Neural cell (in vitro differentiated cells): ENCODE data around the gene YWHAQ. TPM values are rescaled to one million over a fixed set of nuclear protein-coding genes. Genes with fewer than 3 reads are reported as not detected.

ENCODE experiments used
- H2AFZ ChIP-seq: fragments of 200-600, 300-800 bp; sonication (generic), shearing (Covaris generic); 2 replicates; pipeline ENCODE4 v1.6.0; 2014; ENCODE audit warnings: low read depth, mild to moderate bottlenecking, antibody characterized with exemption, low read length, moderate library complexity
- H3F3A ChIP-seq: fragments of 200-600 bp; shearing (Covaris generic); 2 replicates; pipeline ENCODE4 v1.6.1; 2016; ENCODE audit warnings: mild to moderate bottlenecking, moderate library complexity, mixed read lengths, antibody characterized with exemption, low read length; ENCODE audit not compliant: insufficient read depth, poor library complexity, severe bottlenecking
- H3K27ac ChIP-seq: fragments of 200-600, 300-800 bp; sonication (generic), shearing (Covaris generic); 2 replicates; pipeline ENCODE4 v1.5.1; 2014; ENCODE audit warnings: mild to moderate bottlenecking, low read length, moderate library complexity
- H3K27me3 ChIP-seq: fragments of 300-800, 200-600 bp; sonication (generic), shearing (Covaris generic); 2 replicates; pipeline ENCODE4 v1.6.0; 2014; ENCODE audit warnings: mild to moderate bottlenecking, low read depth, low read length, moderate library complexity; ENCODE audit not compliant: insufficient read depth
- H3K36me3 ChIP-seq: fragments of 300-800, 200-600 bp; sonication (generic), shearing (Covaris generic); 2 replicates; pipeline ENCODE4 v1.5.1; 2014; ENCODE audit warnings: mild to moderate bottlenecking, antibody characterized with exemption, low read length, moderate library complexity; ENCODE audit not compliant: insufficient read depth
- H3K4me2 ChIP-seq: fragments of 300-800, 200-600 bp; sonication (generic), shearing (Covaris generic); 2 replicates; pipeline ENCODE4 v1.6.0; 2014; ENCODE audit warnings: mild to moderate bottlenecking, low read length
- H3K4me3 ChIP-seq: fragments of 300-800, 200-600 bp; sonication (generic), shearing (Covaris generic); 2 replicates; pipeline ENCODE4 v1.5.1; 2014; ENCODE audit warnings: mild to moderate bottlenecking, low read length, moderate library complexity
- H3K79me2 ChIP-seq: fragments of 200-600 bp; shearing (Covaris generic); replicated peaks from 2 replicates; pipeline ENCODE4 v1.6.0; 2014; ENCODE audit warnings: mild to moderate bottlenecking, low read length, moderate library complexity; ENCODE audit not compliant: insufficient read depth
- H3K9ac ChIP-seq: fragments of 300-800, 200-600 bp; sonication (generic), shearing (Covaris generic); 2 replicates; pipeline ENCODE4 v1.6.1; 2016; ENCODE audit warnings: mild to moderate bottlenecking, low read length, mixed read lengths
- H3K9me2 ChIP-seq: fragments of 200-600 bp; shearing (Covaris generic); 2 replicates; pipeline ENCODE4 v1.6.1; 2016; ENCODE audit warnings: mild to moderate bottlenecking, low read length, mixed read lengths; ENCODE audit not compliant: insufficient read depth
- H3K9me3 ChIP-seq: fragments of 200-600, 300-800 bp; sonication (generic), shearing (Covaris generic); 2 replicates; pipeline ENCODE4 v1.6.1; 2016; ENCODE audit warnings: mild to moderate bottlenecking, mixed run types, low read length, moderate library complexity, mixed read lengths
- H4K20me1 ChIP-seq: fragments of 200-600 bp; shearing (Covaris generic); 2 replicates; pipeline ENCODE4 v1.6.1; 2016; ENCODE audit warnings: mild to moderate bottlenecking, mixed run types; ENCODE audit not compliant: insufficient read depth
- EP300 ChIP-seq: fragments of 450-650 bp; conservative IDR thresholded peaks from 2 replicates; pipeline ENCODE4 v1.6.1; 2014; ENCODE audit warnings: antibody characterized with exemption, mild to moderate bottlenecking, moderate library complexity; ENCODE audit not compliant: poor library complexity, severe bottlenecking
- EZH2 ChIP-seq: fragments of 200-600, 300-800 bp; shearing (Covaris generic), sonication (generic); IDR thresholded peaks from 2 replicates; pipeline ENCODE4 v1.6.1; 2014; ENCODE audit warnings: antibody characterized with exemption, low read length, borderline replicate concordance, mild to moderate bottlenecking; ENCODE audit not compliant: insufficient read depth, poor library complexity, severe bottlenecking
- MXI1 ChIP-seq: fragments of 450-650 bp; conservative IDR thresholded peaks from 2 replicates; pipeline ENCODE4 v1.6.1; 2014; ENCODE audit warnings: antibody characterized with exemption, mild to moderate bottlenecking; ENCODE audit not compliant: poor library complexity, severe bottlenecking
- POLR2AphosphoS5 ChIP-seq: IDR thresholded peaks from 2 replicates; pipeline ENCODE4 v1.6.1; 2012
- RAD21 ChIP-seq: fragments of 450-650 bp; conservative IDR thresholded peaks from 2 replicates; pipeline ENCODE4 v1.6.1; 2014; ENCODE audit warnings: antibody characterized with exemption, mild to moderate bottlenecking, moderate library complexity
- SMC3 ChIP-seq: fragments of 450-650 bp; conservative IDR thresholded peaks from 2 replicates; pipeline ENCODE4 v1.6.1; 2014; ENCODE audit warnings: antibody characterized with exemption, mild to moderate bottlenecking, moderate library complexity; ENCODE audit not compliant: poor library complexity
- TAF1 ChIP-seq: IDR thresholded peaks from 2 replicates; pipeline ENCODE4 v1.6.1; 2012; ENCODE audit warnings: low read depth
- polyA plus RNA-seq: library from polyadenylated mRNA; depleted of rRNA; stranded (reverse); fragments of >200 nt; gene quantifications from 2 replicates; pipeline ENCODE4 v1.2.3, GENCODE V29; 2014
- TF ChIP-seq, protein P1 (sequence below): IDR thresholded peaks from 2 replicates; pipeline ENCODE4 v1.6.1; 2012; ENCODE audit warnings: borderline replicate concordance
- TF ChIP-seq, protein P2 (sequence below): fragments of 450-650 bp; IDR thresholded peaks from 2 replicates; pipeline ENCODE4 v1.5.1; 2014; ENCODE audit warnings: antibody characterized with exemption, mild to moderate bottlenecking, moderate library complexity; ENCODE audit not compliant: poor library complexity, severe bottlenecking

The YWHAQ gene
- polyA plus RNA-seq, 1 donor from 2014 or later: 1,446 TPM

DNA sequence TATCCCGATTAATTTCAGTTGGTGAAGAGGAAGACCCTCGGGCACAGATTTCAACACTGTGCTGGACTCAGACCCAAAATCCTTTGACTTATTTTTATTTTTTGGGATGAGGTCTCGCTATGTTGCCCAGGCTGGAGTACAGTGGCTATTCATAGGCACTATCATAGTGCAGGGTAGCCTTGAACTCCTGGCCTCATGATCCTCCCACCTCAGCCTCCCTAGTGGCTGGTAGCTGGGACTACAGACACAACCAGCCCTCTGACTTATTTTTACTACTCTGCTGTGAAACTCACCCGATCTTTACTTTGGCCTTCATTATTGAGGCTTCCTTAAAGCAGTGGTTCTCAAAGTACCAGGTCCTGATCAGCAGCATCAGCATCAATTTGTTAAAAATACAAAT is 57.0 kb downstream of the YWHAQ start:
- TF ChIP-seq EP300 (no peak), POLR2AphosphoS5 (no peak)
- Histone ChIP-seq H3K9me3 (no peaks in the 10 kb centered on the region), H2AFZ (no peak overlapping the region), H3K36me3 (no peaks in the 10 kb centered on the region), H3K9me2 (no peaks in the 10 kb centered on the region), H3F3A (no peaks in the 10 kb centered on the region), H3K27ac (no peak overlapping the region), H3K27me3 (no peaks in the 10 kb centered on the region), H3K79me2 (no peaks in the 10 kb centered on the region), H3K9ac (no peak overlapping the region), H3K4me2 (no peak overlapping the region), H4K20me1 (no peaks in the 10 kb centered on the region), H3K4me3 (no peak overlapping the region)

DNA sequence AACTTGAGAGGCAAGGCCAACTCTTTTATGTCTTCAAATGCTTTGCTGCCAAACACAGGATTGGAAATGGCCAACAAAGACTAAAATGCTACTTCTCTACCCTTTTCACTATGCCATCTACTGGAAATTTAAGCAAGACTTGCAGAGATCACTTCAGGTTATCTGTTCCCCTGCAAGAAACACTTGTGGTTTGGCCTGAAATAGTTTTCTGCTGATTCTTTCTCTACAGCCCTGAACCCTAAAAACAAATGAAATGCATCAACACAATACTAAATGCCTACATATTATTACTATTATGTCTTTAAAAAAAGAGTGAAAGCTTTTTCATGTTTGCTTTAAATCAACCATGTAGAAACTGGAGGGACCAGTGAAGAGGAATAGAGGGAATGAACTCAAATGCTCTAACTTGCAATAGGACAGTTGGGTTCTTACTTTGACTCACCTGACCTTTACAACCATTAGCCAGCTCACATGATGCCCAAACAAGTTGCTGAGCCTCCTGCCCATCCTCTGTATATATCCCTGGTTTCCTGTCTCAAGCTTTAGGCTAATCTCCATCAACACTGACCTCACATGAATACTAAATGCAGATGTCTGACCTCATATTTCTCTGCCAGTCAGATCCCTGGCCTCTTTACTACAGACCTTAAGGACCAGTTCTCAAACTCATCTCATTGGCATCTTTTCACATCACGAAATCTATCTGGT is 57.6 kb downstream of the YWHAQ start:
- Histone ChIP-seq H3K27me3 (no peaks in the 10 kb centered on the region), H3K9me3 (no peaks in the 10 kb centered on the region), H3K9me2 (no peaks in the 10 kb centered on the region), H3K4me3 (no peak overlapping the region), H4K20me1 (no peaks in the 10 kb centered on the region), H3F3A (no peaks in the 10 kb centered on the region), H3K9ac (no peak overlapping the region), H3K79me2 (no peaks in the 10 kb centered on the region), H3K4me2 (no peak overlapping the region), H3K27ac (no peak overlapping the region), H2AFZ (no peak overlapping the region), H3K36me3 (no peaks in the 10 kb centered on the region)
- TF ChIP-seq, protein P1, sequence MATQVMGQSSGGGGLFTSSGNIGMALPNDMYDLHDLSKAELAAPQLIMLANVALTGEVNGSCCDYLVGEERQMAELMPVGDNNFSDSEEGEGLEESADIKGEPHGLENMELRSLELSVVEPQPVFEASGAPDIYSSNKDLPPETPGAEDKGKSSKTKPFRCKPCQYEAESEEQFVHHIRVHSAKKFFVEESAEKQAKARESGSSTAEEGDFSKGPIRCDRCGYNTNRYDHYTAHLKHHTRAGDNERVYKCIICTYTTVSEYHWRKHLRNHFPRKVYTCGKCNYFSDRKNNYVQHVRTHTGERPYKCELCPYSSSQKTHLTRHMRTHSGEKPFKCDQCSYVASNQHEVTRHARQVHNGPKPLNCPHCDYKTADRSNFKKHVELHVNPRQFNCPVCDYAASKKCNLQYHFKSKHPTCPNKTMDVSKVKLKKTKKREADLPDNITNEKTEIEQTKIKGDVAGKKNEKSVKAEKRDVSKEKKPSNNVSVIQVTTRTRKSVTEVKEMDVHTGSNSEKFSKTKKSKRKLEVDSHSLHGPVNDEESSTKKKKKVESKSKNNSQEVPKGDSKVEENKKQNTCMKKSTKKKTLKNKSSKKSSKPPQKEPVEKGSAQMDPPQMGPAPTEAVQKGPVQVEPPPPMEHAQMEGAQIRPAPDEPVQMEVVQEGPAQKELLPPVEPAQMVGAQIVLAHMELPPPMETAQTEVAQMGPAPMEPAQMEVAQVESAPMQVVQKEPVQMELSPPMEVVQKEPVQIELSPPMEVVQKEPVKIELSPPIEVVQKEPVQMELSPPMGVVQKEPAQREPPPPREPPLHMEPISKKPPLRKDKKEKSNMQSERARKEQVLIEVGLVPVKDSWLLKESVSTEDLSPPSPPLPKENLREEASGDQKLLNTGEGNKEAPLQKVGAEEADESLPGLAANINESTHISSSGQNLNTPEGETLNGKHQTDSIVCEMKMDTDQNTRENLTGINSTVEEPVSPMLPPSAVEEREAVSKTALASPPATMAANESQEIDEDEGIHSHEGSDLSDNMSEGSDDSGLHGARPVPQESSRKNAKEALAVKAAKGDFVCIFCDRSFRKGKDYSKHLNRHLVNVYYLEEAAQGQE: no peak
- TF ChIP-seq TAF1: no peak
- TF ChIP-seq, protein P2, sequence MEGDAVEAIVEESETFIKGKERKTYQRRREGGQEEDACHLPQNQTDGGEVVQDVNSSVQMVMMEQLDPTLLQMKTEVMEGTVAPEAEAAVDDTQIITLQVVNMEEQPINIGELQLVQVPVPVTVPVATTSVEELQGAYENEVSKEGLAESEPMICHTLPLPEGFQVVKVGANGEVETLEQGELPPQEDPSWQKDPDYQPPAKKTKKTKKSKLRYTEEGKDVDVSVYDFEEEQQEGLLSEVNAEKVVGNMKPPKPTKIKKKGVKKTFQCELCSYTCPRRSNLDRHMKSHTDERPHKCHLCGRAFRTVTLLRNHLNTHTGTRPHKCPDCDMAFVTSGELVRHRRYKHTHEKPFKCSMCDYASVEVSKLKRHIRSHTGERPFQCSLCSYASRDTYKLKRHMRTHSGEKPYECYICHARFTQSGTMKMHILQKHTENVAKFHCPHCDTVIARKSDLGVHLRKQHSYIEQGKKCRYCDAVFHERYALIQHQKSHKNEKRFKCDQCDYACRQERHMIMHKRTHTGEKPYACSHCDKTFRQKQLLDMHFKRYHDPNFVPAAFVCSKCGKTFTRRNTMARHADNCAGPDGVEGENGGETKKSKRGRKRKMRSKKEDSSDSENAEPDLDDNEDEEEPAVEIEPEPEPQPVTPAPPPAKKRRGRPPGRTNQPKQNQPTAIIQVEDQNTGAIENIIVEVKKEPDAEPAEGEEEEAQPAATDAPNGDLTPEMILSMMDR: no peak
- TF ChIP-seq POLR2AphosphoS5: no peak
- TF ChIP-seq EZH2: no peak
- TF ChIP-seq EP300: no peak
- no peak for TF ChIP-seq RAD21
- TF ChIP-seq MXI1: no peak
- no peak for TF ChIP-seq SMC3
